Stomach (tissue), 4 donors: Measurements from ENCODE around the gene PHACTR4.

Source experiments
- CTCF ChIP-seq, 7 experiments: fragments of 450-650 bp in 4 of 7; fragments of 200-600 bp in 3 of 7; sonication (generic) in 3 of 7; IDR thresholded peaks; one replicate each; pipeline ENCODE4 v1.5.1; 2016 to 2019; ENCODE audit warnings: antibody characterized with exemption in 7 of 7, control low read depth in 2 of 7, mild to moderate bottlenecking in 1 of 7
- EP300 ChIP-seq: sonication (generic); formaldehyde crosslinking; IDR thresholded peaks from one replicate; pipeline ENCODE4 v1.6.1; 2017; ENCODE audit warnings: antibody characterized with exemption
- POLR2A ChIP-seq, 4 donors: fragments of 450-650 bp; IDR thresholded peaks; one replicate each; pipeline ENCODE4 v1.6.1; 2016; ENCODE audit warnings: antibody characterized with exemption in 4 of 4, control low read depth in 2 of 4, mild to moderate bottlenecking in 1 of 4, moderate library complexity in 1 of 4

GRCh38 chr1:28428012-28428411 lies 58.5 kb downstream of the PHACTR4 start:
- no peak for TF ChIP-seq CTCF (IDR thresholded peaks at IDR 0.05)
- no peak for TF ChIP-seq POLR2A (IDR thresholded peaks at IDR 0.05)
- no peak for TF ChIP-seq EP300
